Urinary bladder (tissue), 4 donors: ENCODE results near the gene AK3. TPM values are rescaled to one million over a fixed set of nuclear protein-coding genes. Genes with fewer than 3 reads are reported as not detected.
"Not testable (repeated sequence)": the region's sequence is repeated elsewhere in the genome, so short reads cannot be mapped to it uniquely, and the experiment has no call there.

ENCODE experiments used
- DNase-seq: peaks from one replicate; pipeline ENCODE4 v3.0.0-alpha.2; 2015; ENCODE audit errors: extremely low spot score
- H3K27ac ChIP-seq: one replicate; pipeline ENCODE4 v1.5.1; 2013; ENCODE audit warnings: low read depth, mild to moderate bottlenecking, moderate library complexity
- H3K36me3 ChIP-seq: one replicate; pipeline ENCODE4 v1.6.1; 2013; ENCODE audit warnings: mild to moderate bottlenecking, moderate library complexity; ENCODE audit not compliant: insufficient read depth
- H3K4me1 ChIP-seq: one replicate; pipeline ENCODE4 v1.6.1; 2013; ENCODE audit warnings: mild to moderate bottlenecking, moderate library complexity; ENCODE audit not compliant: insufficient read depth
- H3K4me3 ChIP-seq: one replicate; pipeline ENCODE4 v1.5.1; 2013; ENCODE audit warnings: low read depth, low read length
- WGBS: extraction: QIAGEN DNeasy Blood & Tissue Kit; methylation state at CpG from one replicate; pipeline ENCODE4 v1.1.7; 2013; 5-methylcytosine and 5-hydroxymethylcytosine counted together
- polyA plus RNA-seq: library from polyadenylated mRNA; stranded (reverse); fragments of 200-250 nt; gene quantifications from one replicate; pipeline ENCODE4 v1.2.3, GENCODE V29; 2013
- total RNA-seq: library from RNA; depleted of rRNA; stranded (reverse); fragments of >200 nt; gene quantifications from one replicate; pipeline ENCODE4 v1.2.3, GENCODE V29; 2014
- donor health status: healthy with polysubstance abuse.
- donor health status: healthy.

AK3 gene
- total and polyA plus RNA-seq, 2 donors = 56.3 to 69.6 TPM

DNA sequence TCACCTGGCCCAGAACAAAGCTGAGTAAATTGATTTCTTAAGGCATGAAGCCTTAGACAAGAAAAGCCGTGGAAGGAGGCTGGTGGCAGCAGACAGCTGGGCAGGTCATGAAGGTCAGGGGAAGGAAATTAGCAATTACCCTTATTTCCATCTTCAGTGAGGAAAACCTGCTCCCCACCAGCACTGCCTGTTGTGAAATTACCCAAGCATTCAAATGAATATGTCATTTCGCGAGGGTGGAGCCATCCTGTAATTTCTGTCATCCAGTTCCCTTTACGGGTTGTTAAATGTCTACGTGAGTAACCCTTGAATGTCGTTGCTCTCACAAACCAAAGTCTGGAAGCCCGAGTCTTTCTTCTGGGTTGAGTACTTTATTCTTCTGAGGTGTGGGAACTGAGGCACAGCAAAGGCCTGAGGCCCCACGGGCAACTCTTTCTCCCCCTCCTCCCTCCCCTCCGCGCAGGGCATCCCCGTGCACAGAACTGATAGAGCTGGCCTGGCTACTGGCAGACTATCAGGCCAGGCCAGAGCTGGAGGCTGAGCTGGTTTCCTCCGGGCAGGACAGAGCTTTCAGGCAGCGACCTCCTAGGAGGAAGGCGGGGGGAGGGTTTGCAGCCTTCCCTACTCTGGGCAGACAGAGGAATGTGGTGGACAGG is 22.0 kb upstream of the AK3 start:
- no peaks in the 10 kb centered on the region for H3K4me1 ChIP-seq
- no peak overlapping the region for H3K27ac ChIP-seq
- WGBS = 40% methylated on average over 14 of the region's 14 CpGs
- no peaks in the 10 kb centered on the region for H3K36me3 ChIP-seq
- no peak for DNase-seq
- no peak overlapping the region for H3K4me3 ChIP-seq

- H3K4me3 ChIP-seq = no peak overlapping the region
- H3K4me1 ChIP-seq = no peaks in the 10 kb centered on the region
- DNase-seq = peak; percentile 54
- H3K27ac ChIP-seq = no peak overlapping the region
- 29% methylated on average over 22 of the region's 22 CpGs for WGBS
- H3K36me3 ChIP-seq = no peaks in the 10 kb centered on the region
Observed at GRCh38 chr9:4762108-4762885, 21.3 kb upstream of the AK3 start.

DNA sequence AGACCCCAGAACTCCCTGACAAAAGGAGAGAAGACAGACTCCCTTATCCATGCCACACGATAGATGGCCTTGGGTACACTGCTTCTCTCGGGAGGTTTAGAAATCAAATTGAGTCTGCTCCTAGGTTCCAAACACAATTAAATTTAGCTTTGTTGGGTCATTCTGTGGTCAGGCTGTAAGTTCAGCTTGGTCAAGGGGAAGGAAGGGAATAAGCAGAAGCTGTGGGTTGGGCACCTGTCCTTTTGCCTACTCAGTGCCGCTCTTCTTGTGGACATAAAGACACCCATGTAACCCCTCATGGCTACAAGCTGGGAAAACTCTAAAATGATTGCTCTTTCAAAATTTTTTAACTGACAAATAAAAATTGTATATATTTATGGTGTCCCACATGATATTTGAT is 19.1 kb upstream of the AK3 start:
- DNase-seq = no peak
- Histone ChIP-seq H3K36me3 (no peaks in the 10 kb centered on the region), H3K4me1 (no peaks in the 10 kb centered on the region), H3K4me3 (no peak overlapping the region), H3K27ac (no peak overlapping the region)
- 77% methylated on average over 3 of the region's 3 CpGs for WGBS

- no peak overlapping the region for H3K4me3 ChIP-seq
- no peak for DNase-seq
- 67% methylated on average over 4 of the region's 4 CpGs for WGBS
Observed at GRCh38 chr9:4756420-4756819, 15.4 kb upstream of the AK3 start.

DNA sequence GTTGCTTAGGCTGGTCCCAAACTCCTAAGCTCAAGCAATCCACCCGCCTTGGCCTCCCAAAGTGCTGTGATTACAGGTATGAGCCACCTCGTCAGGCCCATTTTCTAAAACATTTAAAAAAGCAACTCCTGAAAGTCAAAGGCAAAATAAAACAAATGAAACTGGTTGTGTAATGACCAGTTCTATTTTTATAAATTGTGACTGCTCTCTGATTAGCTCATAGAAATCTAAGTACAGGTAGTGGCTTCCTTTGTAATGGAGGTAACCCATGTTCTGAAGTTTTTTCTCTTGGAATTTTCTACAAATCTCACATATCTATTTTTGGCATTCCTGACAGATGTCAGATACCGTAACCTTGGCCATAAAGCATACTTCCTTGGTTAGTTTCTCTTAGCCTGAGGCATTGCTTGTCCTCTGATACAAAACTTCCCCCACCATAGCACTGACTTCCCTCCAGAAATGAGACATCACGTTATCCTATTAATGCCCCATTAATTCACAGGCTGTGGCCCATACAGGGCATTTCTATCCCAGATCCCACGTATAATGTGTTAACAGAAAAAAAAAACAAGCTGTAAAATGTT is 14.1 kb upstream of the AK3 start:
- H3K36me3 ChIP-seq = no peaks in the 10 kb centered on the region
- no peaks in the 10 kb centered on the region for H3K4me1 ChIP-seq
- no peak overlapping the region for H3K4me3 ChIP-seq
- no peak for DNase-seq
- 65% methylated on average over 5 of the region's 5 CpGs for WGBS
- no peak overlapping the region for H3K27ac ChIP-seq

More at GRCh38 chr9:4756420-4756819, 15.4 kb upstream of the AK3 start:
- no peaks in the 10 kb centered on the region for H3K4me1 ChIP-seq
- H3K27ac ChIP-seq = no peak overlapping the region
- no peaks in the 10 kb centered on the region for H3K36me3 ChIP-seq

DNA sequence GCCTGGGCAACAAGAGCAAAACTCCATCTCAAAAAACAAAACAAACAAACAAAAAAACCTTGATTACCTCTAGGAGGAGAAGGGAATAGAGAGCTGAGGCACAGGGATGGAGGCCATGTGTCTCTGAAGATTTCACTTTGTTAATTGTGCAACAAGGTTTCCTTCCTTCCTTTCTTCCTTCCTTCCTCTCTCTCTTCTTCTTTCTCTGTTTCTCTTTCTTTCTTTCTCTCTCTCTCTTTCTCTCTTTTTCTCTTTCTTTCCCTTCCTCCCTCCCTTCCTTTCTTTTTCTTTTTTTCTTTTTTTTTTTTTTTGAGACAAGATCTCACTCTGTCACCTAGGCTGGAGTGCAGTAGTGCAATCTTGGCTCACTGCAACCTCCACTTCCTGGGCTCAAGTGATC is 13.5 kb upstream of the AK3 start:
- H3K4me1 ChIP-seq, H3K27ac ChIP-seq, H3K4me3 ChIP-seq, DNase-seq, H3K36me3 ChIP-seq: not testable (repeated sequence)

DNA sequence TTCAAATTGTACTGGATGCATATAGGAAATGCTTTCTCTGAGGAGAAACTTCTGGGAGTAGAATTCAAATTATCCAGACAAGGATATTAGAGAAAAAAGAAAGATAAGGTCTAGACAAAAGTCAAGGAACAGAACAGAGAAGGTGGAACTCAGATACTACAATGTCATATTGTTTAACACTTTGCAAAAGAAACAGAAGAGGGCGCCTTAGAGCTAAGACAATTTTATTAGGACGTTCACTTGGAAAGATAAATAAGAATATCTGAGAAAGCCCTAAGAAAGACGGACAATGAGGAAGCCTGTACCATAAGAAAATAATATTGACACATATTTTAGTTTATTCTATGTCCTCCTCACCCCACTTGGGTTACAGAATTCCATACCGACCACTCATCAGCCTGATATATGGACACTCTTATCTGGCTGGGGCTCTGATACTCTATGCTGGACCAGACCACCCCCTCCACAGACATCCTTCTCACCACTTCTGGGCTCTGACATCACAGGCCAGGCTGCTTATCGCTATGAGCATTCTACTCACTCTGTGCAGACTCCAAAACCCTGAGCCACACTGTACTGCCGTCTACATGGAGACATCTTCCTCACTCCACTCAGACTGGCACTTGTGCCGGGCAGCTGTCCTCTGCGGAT is 9.1 kb upstream of the AK3 start:
- H3K4me3 ChIP-seq = no peak overlapping the region
- 35% methylated on average over 8 of the region's 8 CpGs for WGBS
- DNase-seq = no peak
- H3K27ac ChIP-seq = no peak overlapping the region
- no peaks in the 10 kb centered on the region for H3K4me1 ChIP-seq
- H3K36me3 ChIP-seq = no peaks in the 10 kb centered on the region

DNA sequence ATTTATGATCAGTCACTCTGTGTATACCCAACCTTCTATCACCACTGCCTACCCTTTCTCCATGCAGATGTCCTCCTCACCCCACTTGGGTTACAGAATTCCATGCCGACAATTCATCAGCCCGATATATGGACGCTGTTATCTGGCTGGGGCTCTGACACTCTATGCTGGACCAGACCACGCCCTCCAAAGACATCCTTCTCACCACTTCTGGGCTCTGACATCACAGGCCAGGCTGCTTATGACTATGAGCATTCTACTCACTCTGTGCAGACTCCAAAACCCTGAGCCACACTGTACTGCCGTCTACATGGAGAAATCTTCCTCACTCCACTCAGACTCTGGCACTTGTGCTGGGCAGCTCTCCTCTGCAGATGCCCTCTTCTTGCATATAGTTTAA is 7.6 kb upstream of the AK3 start:
- 91% methylated on average over 5 of the region's 5 CpGs for WGBS
- no peak overlapping the region for H3K4me3 ChIP-seq
- DNase-seq = no peak
- H3K4me1 ChIP-seq = no peaks in the 10 kb centered on the region
- no peaks in the 10 kb centered on the region for H3K36me3 ChIP-seq
- H3K27ac ChIP-seq = no peak overlapping the region

DNA sequence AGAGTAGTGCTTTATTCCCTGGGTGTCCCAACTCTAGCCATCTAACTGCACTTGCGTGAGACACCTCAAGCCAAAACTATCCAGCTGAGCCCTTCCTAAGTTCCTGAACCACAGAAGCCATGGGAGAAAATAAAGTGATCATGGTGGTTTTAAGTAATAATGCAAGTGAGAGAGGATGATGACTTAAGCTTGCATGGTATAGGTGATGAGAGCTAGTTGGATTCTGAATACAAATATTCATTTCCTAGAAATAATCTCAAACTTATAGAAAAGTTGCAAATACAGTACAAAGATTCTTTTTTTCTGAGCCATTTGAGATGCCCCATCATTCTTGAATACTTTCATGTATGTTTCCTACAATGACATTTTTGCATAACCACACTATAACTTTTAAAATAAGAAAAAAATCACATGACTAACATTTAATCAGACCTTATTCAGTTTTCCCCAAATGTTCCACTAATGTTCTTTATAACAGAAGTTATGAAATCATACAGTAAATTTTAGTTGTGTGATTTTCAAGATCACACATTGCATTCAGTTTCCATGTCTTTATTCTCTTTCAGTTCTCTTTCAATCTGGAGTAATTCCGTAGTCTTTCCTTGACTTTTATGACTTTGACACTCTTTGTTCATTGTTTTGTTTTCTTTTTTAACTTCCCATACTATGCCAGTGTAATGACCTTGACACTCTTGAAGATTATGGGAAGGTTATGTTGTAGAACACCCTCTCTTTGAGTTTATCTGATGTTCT is 5.5 kb upstream of the AK3 start:
- WGBS = 86% methylated on average over 2 of the region's 2 CpGs
- Histone ChIP-seq H3K4me1 (no peaks in the 10 kb centered on the region), H3K4me3 (no peak overlapping the region), H3K36me3 (no peaks in the 10 kb centered on the region), H3K27ac (no peak overlapping the region)
- DNase-seq = no peak

- DNase-seq = no peak
- peak overlapping the region; percentile 18 for H3K27ac ChIP-seq
- 72% methylated on average over 5 of the region's 5 CpGs for WGBS
- H3K36me3 ChIP-seq = no peaks in the 10 kb centered on the region
- H3K4me1 ChIP-seq = peaks cover 4% of the 10 kb centered on the region
- no peak overlapping the region for H3K4me3 ChIP-seq
Observed at GRCh38 chr9:4743131-4743875, 2.3 kb upstream of the AK3 start.

GRCh38 chr9:4742246-4742645 is 1.2 kb upstream of the AK3 start:
- no peak for DNase-seq
- Histone ChIP-seq H3K4me1 (peaks cover 4% of the 10 kb centered on the region), H3K4me3 (no peak overlapping the region), H3K36me3 (no peaks in the 10 kb centered on the region), H3K27ac (no peak overlapping the region)
- WGBS = 57% methylated on average over 3 of the region's 3 CpGs

- Histone ChIP-seq H3K4me1 (peaks cover 5% of the 10 kb centered on the region), H3K27ac (peak overlapping the region; percentile 96), H3K36me3 (no peaks in the 10 kb centered on the region), H3K4me3 (peak overlapping the region; percentile 70)
- DNase-seq = no peak
- WGBS = 2% methylated on average over 54 of the region's 54 CpGs
Observed at GRCh38 chr9:4741365-4742089, 525 bp upstream of the AK3 start.
